ENCODE results near the gene FIGN. TPM values are rescaled to one million over a fixed set of nuclear protein-coding genes. Genes with fewer than 3 reads are reported as not detected.
A peak's percentile ranks its signal among the peaks of the same experiment; 100 is the strongest.

FIGN gene
- total and polyA plus RNA-seq, 2 of the 4 experiments (the other 2 are of a cell fraction), result 0.77 to 0.90 TPM

- CTCF ChIA-PET, result interaction anchor here (0.6 kb wide), 1 partner anchor 91 kb away, joined by 3 read pairs; no protein-coding TSS in a partner anchor
- H3K4me3 ChIP-seq (ENCODE audit: insufficient read depth, low read depth, low read length), result no peak overlapping the region
- no peak overlapping the region for H2AFZ ChIP-seq (replicated peaks; ENCODE audit: low read length, poor library complexity)
- in situ Hi-C loops (cut with MboI; ENCODE audit: low sequenced_read_pairs), result no loop called here
- peak overlapping the region; percentile 66; the same call in 1 of the 3 replicates for H2BK15ac ChIP-seq (ENCODE audit: low read depth, low read length)
- H4K8ac ChIP-seq (ENCODE audit: low read depth in 2 of 2, low read length in 2 of 2), result no peak overlapping the region
- H3K14ac ChIP-seq (replicated peaks; ENCODE audit: low read depth, low read length), result 0 out of 2 replicates have a peak overlapping the region, but pooled peaks have one; percentile 20
- H3K27me3 ChIP-seq (ENCODE audit: control insufficient read depth, insufficient read depth, low read length), result no peaks in the 10 kb centered on the region
- H3K56ac ChIP-seq (ENCODE audit: extremely low read depth, insufficient read depth, low read length), result no peak overlapping the region
- TF ChIP-seq MAFK (IDR thresholded peaks at IDR 0.05; ENCODE audit: low read depth, low read length) (peak; percentile 13; the same call in 1 of the 2 replicates), MXI1 (IDR thresholded peaks at IDR 0.05; ENCODE audit: borderline replicate concordance, low read depth, low read length) (no peak), BHLHE40 (IDR thresholded peaks at IDR 0.05; ENCODE audit: low read depth, low read length) (peak; percentile 42; the same call in 1 of the 2 replicates), POLR2A (IDR thresholded peaks at IDR 0.05; ENCODE audit: low read depth, low read length) (no peak), CHD1 (IDR thresholded peaks at IDR 0.05; ENCODE audit: low read depth, low read length) (no peak), NFE2L2 (IDR thresholded peaks at IDR 0.05; ENCODE audit: low read depth, low read length) (no peak), USF2 (IDR thresholded peaks at IDR 0.05; ENCODE audit: low read depth, low read length) (peak; percentile 59), FOS (IDR thresholded peaks at IDR 0.05; ENCODE audit: low read depth, low read length) (no peak), MAZ (IDR thresholded peaks at IDR 0.05; ENCODE audit: borderline replicate concordance, low read depth, low read length) (no peak), CEBPB (IDR thresholded peaks at IDR 0.05; ENCODE audit: low read depth, low read length) (no peak), CTCF (conservative IDR thresholded peaks at IDR 0.05; ENCODE audit: low read depth, low read length) (no peak), RCOR1 (IDR thresholded peaks at IDR 0.05; ENCODE audit: insufficient replicate concordance, low read length) (no peak), RAD21 (IDR thresholded peaks at IDR 0.05; ENCODE audit: low read length) (no peak), SMC3 (IDR thresholded peaks at IDR 0.05; ENCODE audit: low read depth, low read length) (no peak), RFX5 (IDR thresholded peaks at IDR 0.05; ENCODE audit: low read depth, low read length) (no peak), ELK1 (IDR thresholded peaks at IDR 0.05; ENCODE audit: borderline replicate concordance, low read depth, low read length) (no peak)
- H2AK9ac ChIP-seq (replicated peaks; ENCODE audit: low read depth, low read length, poor library complexity), result no peak overlapping the region
- no peaks in the 10 kb centered on the region for H3K9me3 ChIP-seq (ENCODE audit: control insufficient read depth, insufficient read depth, low read length)
- intact Hi-C loops (cut with micrococcal nuclease), result loop anchor here (2.0 to 10.0 kb wide), 2 partner anchors 69 to 321 kb away; no protein-coding TSS in a partner anchor
- H3K9me1 ChIP-seq (ENCODE audit: insufficient read depth, low read length), result peaks cover 2% of the 10 kb centered on the region; the same call in 1 of the 2 replicates
- peak overlapping the region; percentile 36; the same call in 1 of the 2 replicates for H2AK5ac ChIP-seq (ENCODE audit: low read depth, low read length)
- peaks cover 7% of the 10 kb centered on the region; the same call in 1 of the 2 replicates for H3K4me1 ChIP-seq (ENCODE audit: control insufficient read depth, insufficient read depth, low read length)
- no TSS peak for BruUV-seq (replicated peaks)
- H2BK5ac ChIP-seq (ENCODE audit: low read depth, low read length, poor library complexity, severe bottlenecking), result no peak overlapping the region
- H3K36me3 ChIP-seq (ENCODE audit: control insufficient read depth, insufficient read depth, low read length), result no peaks in the 10 kb centered on the region
- no peak overlapping the region for H4K5ac ChIP-seq (ENCODE audit: low read depth, low read length)
- peak overlapping the region; percentile 22; the same call in 1 of the 2 replicates for H3K4me2 ChIP-seq (ENCODE audit: low read depth, low read length)
- no peak overlapping the region for H3K27ac ChIP-seq (ENCODE audit: insufficient read depth, low read length)
- peak overlapping the region; percentile 44; the same call in 1 of the 2 replicates for H2BK120ac ChIP-seq (ENCODE audit: low read depth, low read length)
- no peaks in the 10 kb centered on the region for H4K20me1 ChIP-seq (ENCODE audit: insufficient read depth, low read length)
- H3K18ac ChIP-seq (ENCODE audit: low read depth, low read length), result peak overlapping the region; percentile 20; the same call in 1 of the 2 replicates
- H3K9ac ChIP-seq (ENCODE audit: low read depth, low read length), result no peak overlapping the region
- no peaks in the 10 kb centered on the region for H3K79me1 ChIP-seq (ENCODE audit: low read depth in 1 of 2, low read length in 2 of 2)
- no peak overlapping the region for H4K91ac ChIP-seq (ENCODE audit: insufficient read depth, low read depth, low read length)
- no peak overlapping the region for H3K23ac ChIP-seq (ENCODE audit: low read depth, low read length)
- H2BK20ac ChIP-seq (ENCODE audit: low read depth, low read length), result 0 out of 2 replicates have a peak overlapping the region, but pooled peaks have one; percentile 6
- 0 out of 2 replicates have a peak overlapping the region, but pooled peaks have one; percentile 1 for H3K4ac ChIP-seq (ENCODE audit: low read depth, low read length)
- POLR2A ChIA-PET (ENCODE audit: unreplicated experiment), result no interaction called here
- ATAC-seq (ENCODE audit: low read depth) (0 out of 2 replicates have a peak, but pooled peaks have one; percentile 6), DNase-seq (peak; percentile 49)
- dilution Hi-C loops (cut with HindIII; ENCODE audit: low sequenced_read_pairs, unreplicated experiment), result no loop called here
Measured at GRCh38 chr2:163665817-163666216, 70.0 kb downstream of the FIGN start.

Measured in IMR-90 (cell line).